Measurements from ENCODE around the gene LSM14A.

- TF ChIP-seq CTCF (IDR thresholded peaks at IDR 0.05) (no peak), POLR2A (IDR thresholded peaks at IDR 0.05) (no peak)
Measured at GRCh38 chr19:34184880-34185491, 12.7 kb downstream of the LSM14A start.

All from lower leg skin (tissue), 3 donors.